GM21528 (cell line): ENCODE results near the gene TDG.

Experiments
- ATAC-seq: cut with Tn5 transposase; IDR thresholded peaks from one replicate; pipeline ENCODE4 v1.9.1; 2021; ENCODE audit warnings: mild to moderate bottlenecking, moderate library complexity; ENCODE audit not compliant: unreplicated experiment, low FRiP score

Gene TDG

DNA sequence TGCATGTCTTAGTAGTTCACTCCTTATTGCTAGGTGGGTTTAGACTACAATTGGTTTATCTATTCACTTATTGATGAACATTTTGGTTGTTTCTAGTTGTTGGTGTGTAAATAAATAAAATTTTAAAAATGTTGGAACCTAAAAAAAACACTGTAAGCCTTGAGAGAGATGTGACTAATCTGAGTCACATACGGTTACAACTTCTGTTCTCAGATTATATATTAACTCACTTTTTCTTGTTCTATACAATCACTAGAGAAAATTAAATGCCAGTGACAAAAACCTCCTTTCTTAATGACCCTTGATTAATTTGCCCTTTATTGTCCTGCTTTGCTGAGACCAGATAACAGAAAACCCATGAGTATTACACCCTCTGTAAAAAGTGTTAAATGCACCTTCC is 7.1 kb upstream of the TDG start:
- no peak for ATAC-seq

DNA sequence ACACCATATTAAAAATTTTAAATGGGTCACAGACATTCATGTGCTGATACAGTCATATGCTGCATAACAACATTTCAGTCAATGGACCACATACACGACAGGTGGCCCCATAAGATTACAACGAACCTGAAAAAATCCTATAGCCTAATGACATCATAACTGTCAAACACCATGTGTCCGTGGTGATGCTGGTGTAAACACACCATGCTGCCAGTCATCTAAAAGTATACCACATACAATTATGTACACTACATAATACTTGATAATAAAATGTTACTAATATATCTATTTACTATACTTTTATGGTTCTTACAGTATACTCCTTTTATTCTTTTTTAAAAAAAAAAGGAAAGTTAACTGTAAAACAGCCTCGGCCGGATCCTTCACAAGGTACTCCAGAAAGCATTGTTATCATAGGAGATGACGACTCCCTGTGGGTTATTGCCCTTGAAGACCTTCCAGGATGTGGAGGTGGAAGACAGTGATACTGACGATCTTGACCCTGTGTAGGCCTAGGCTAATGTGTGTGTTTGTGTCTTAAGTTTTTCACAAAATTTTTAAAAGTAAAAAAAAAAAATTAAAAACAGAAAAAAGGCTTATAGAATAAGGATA is 5.0 kb upstream of the TDG start:
- ATAC-seq = no peak

DNA sequence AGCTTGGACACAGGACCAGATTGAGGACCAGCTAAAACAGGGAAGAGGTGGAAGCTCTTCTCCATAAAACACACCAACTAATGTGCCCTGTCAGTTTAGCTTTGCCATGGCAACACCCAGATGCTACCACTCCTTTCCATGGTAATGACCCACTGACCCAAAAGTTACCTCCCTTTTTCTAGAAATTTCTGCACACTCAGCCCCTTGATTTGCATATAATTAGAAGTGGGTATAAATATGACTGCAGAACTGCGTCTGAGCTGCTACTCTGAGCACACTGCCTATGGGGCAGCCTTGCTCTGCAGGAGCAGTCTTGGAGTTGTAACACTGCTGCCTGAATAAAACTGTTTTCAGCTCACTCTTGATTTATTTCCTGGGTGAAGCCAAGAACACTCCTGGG is 3.2 kb upstream of the TDG start:
- ATAC-seq = no peak

DNA sequence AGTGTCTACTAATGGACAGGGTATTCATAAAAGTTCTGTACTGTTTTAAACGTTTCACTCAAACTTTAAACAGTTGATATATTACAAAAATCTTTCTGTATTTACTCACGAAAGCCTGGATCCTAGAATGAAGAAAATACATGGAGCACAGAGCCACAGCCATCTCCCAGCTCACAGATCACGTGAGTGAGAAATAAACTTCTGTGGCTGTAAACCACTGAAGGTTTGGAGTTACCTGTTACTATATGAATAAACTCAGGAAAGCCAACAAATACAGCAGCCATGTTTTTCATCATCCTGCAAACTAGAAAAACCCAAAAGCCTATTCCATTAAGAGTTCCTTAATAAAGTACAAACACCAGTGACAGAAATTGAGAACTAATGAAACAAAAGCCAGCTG is 867 bp upstream of the TDG start:
- no peak for ATAC-seq

DNA sequence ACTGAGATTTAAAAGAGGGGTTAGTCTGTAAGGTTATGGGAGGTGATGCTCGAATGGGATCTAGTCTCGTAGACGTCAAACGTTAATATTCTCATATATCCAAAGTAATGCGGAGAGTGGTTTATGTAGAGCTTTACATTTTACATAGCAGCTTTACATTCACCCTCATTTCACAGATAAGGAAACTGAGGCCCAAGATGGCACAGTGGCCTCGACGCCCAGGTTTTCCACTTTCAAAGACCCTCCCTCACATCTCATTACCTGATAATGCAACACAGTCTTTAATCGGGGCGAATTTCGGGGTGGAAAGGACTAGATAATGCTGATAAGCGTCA is 450 bp upstream of the TDG start:
- ATAC-seq = no peak

DNA sequence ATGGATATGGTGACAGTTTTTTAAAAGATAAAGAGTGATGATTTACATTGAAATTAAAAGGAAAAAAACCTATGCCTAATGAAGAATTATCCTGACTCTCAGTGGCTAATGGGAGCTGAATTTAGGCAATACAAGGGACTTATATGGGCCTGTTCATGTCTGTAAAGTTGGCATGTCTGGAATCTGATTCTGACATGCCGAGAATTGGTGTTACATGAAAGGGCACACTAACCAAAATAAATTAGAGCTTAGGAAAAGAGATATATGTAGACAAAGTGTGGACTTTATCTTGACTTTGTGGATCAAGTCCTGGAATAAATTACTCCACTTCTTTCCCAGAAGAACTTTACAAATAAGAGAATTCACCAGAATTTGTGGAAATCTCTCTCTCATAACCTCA is 1.1 kb downstream of the TDG start:
- no peak for ATAC-seq

DNA sequence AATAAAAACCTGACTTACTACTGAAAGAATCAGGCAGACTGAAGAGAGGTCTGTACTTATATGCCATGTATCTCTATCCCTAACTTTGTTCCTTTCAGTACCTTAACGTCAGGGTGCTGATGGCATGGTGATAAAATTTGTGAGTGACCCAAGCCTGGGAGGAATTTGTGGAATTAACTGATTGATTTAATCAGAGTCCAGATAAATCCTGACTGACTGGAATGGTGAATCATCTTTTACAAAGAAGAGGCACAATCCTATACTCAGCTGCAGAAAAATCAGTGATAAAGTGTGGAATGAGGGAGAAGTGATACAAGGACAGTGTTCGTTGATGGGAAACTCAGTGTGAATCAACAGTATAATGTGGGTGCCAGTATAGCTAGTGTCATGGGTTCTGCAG is 3.7 kb downstream of the TDG start:
- no peak for ATAC-seq

DNA sequence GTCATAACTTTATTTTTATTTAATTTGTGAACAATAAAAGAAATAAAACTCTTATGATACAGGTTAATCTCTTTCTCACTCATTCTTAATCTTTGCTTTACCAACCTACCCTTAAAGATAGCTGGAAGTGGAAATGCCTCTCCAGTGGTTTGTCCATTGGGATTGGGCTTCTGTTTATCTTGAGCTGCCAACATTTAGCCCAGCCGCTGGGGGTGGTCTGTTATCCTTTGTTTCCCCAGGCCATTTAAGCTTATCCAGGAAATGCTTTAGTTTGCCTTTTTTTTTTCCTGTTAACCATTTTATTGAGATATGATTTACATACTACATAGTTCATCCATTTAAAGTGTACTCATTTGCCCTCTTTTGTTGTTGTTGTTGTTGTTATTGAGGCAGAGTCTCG is 8.2 kb downstream of the TDG start:
- ATAC-seq = no peak

DNA sequence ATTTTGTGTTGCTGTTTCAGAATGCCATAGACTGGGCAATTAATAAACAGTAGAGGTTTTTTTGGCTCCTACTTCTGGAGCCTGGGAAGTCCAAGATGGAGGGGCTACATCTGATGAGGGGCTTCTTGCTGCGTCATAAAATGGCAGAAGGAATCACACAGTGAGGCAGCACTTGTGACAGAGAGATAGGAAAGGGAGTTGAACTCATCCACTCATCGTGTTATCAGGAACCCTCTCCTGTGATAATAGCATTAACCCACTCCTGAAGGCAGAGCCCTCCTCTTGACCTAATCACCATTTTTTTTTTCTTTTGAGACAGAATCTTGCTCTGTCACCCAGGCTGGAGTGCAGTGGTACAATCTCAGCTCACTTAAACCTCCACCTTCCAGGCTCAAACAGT is 9.7 kb downstream of the TDG start:
- ATAC-seq = no peak

DNA sequence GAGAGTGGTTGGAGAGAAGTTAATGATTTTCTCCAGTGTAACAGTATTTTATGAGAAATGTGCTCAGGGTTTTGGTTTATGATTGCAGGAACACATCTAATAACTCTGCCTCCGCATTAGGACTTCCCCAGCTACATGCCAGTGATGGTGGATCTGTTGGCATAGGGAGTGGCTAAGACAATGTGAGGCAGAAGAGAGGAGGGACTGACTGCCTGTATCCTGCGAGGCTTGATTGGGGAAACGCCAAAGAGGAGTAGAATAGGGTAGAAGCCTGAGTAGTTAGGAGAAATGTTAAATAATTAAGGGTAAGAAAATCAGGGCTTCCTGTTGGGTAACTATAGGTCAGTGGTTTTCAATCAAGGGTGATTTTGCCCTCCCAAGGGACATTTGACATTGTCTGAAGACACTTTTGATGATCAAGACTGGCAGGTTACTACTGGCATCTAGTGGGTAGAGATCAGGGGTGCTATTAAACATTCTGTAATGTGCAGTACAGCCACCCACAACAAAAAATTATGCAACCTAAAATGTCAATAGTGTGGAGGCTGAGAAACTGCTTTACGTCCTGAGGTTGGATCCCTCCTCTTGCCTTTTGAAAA is 12.8 kb downstream of the TDG start:
- ATAC-seq = no peak

DNA sequence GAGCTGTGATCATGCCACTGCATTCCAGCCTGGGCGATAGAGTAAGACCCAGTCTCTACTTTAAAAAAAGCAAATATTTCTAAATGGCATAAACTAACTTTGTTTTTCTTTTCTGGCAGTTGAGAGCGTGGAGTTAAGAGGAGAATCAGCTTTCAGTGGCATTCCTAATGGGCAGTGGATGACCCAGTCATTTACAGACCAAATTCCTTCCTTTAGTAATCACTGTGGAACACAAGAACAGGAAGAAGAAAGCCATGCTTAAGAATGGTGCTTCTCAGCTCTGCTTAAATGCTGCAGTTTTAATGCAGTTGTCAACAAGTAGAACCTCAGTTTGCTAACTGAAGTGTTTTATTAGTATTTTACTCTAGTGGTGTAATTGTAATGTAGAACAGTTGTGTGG is 21.2 kb downstream of the TDG start:
- no peak for ATAC-seq

DNA sequence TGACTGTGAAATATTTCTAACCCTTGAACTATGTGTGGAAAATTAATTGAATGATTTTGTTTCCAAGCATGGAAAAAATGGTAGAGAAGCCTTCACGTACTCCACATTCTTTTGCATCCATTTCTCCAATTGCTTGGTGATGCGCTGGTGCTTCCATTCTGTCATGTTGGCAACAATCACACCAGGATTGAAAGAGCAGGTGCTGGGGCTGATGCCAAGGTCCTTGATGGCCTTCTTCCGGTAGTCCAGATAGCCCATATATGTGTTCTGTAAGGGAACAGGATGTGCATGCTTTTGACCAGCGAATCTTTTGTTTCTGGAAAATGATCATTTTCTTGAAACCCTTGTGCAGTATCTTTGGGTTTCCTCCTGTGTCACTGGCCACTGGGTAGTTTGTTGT is 28.6 kb downstream of the TDG start:
- ATAC-seq = no peak

DNA sequence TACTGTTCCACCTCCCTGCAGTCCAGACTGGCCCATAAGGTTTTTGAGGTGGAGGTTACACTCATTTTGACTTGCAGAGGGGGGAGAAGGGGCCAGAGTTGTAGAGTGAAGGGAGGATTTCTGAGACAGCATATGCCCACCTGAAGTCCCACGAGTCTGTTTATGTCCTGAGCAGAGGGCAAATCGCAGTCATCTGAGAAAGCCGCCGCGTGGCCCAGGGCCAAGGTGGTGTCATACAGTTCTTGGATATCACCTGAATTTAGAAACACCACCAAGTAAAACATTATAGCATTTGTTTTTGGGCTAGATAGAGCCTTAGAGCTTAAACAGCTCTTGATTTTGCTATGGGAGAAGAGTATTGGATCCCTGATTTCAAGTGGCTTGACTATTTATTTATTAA is 30.9 kb downstream of the TDG start:
- no peak for ATAC-seq

DNA sequence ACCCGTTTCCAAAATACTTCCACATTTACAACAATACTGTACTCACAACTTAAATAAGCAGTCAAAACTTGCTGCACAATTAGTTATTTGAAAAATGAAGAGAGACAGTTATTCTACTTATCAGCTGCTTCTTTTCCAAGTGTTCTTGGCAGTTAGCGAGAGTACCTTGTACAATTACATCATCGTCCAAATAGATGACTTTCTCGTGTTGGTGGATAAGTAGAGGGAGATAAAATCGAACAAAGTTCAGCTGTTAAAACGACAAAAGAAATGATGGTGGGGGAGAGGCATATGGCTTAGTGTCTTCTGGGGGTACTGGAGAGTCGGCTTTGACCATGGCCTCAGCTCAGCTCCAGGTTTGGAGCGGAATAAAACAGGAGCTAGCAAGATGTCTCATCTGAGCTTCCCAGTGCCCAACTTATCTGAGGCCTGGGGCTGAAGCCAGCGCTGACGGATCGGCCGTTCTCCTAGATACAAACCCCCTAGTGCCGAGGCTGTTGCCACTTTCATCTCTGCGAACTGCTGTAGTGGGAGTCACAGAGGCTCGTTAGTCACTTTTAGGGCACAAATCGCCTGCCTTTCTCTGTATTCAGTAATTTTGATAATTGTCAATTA is 31.7 kb downstream of the TDG start:
- ATAC-seq = no peak

DNA sequence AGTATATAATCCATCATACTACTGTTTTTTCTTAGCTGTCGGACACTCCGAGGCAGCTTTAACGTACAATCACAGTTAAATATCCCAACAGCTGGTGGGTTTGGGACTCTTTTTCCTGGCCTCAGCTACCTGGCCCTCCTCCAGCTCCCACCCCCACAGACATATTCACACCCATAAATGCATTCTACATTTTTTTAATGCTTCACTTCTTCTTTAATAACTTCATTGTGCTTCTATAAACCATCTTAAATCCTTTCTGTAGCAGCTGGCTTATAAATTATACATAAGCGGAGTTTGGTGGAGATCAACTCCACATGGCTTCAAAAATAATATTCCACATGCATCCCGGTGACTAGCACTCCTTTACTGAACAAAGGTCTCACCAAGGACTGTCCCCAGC is 33.3 kb downstream of the TDG start:
- ATAC-seq = no peak

DNA sequence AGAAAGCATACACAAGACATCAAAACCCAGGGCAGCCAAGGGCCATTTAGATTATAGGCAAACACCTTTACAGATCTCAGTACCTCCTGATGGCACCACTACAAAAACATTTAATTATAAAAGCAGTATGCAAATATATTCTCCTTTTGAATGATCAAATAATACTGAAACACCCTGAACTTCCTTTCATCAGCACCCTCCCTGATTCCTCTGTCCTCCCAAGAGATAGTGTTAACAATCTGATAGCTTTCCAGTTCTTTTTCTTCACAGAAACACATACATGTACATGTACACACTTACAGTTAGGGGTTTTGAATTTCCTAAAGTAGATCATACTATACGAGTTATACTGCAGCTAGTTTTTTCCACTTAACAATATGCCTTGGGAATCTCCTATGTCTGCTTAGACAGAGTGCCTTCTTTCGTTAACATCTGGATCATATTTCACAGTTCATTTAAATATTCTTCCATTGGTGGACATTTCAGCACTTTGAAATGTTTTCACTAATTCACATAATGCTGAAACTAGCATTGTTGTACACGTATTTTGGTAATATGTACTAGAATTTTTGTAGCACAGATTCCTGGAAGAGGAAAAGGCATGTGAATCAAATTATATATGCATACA is 35.2 kb downstream of the TDG start:
- ATAC-seq = no peak

DNA sequence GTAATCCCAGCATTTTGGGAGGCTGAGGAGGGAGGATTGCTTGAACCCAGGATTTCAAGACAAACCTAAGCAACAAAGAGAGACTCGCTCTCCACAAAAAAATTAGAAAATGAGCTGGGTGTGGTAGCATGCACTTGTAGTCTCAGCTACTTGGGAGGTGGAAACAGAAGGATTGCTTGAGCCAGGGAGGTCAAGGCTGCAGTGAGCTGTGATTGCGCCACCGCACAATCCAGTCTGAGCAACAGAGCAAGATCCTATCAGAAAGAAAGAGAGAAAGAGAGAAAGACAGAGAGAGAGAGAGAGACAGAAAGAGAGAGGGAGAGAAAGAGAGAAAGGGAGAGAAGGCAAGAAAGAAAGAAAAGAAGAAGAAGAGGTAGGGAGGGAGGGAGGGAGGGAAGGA is 37.0 kb downstream of the TDG start:
- ATAC-seq = no peak

DNA sequence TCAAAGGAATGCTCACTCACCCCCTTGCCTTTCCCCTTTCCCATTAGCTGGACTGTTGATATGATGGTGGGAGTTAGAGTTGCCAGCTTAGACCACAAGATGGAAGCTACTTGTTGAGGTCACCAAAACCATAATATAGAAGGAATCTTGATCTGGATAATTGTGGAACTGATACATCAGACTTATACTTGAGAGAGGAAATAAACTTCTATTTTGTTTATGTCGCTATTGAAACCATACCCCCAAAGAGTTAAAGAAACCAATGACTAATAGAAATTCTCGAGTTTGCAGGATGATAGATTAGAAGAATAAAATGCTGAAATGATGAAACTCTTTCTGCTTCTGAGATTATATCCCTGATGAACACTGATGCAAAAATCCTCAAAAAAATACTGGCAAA is 37.9 kb downstream of the TDG start:
- no peak for ATAC-seq

DNA sequence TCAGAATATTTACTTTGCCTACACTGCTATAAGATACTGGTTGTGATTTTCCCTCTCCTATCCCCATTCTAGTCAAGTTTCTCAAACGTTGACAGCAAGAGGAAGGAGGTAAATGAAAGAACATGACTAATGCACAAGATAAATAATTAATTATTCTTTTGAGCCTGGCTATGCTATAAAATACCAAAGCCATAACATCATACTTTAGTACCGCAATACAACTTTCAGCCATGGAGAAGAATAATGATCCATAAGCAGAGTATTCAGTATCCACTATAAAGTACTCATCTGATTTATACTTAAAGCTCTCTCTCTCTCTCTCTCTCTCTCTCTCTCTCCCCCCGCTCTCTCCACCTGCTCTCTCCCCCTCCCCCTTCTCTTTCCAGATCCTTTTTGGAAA is 41.3 kb downstream of the TDG start:
- no peak for ATAC-seq

DNA sequence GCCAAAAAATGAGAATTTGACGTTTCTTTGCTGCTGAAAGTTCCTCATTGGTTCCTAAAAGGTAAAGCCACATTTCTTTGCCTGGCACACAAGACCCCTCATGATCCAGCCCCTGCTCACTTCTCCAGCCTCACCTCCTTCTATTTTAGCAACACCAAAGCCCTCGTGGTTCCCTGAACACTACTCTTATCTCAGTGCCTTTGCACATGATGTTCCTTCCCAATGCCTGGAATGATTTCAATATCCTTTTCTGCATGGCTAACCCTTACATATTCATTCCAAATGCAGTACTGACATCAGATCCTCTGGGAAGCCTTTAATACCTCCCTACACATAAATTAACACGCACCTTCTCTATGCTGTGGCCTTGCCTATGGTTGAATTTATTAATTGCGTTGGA is 44.4 kb downstream of the TDG start:
- ATAC-seq = no peak

DNA sequence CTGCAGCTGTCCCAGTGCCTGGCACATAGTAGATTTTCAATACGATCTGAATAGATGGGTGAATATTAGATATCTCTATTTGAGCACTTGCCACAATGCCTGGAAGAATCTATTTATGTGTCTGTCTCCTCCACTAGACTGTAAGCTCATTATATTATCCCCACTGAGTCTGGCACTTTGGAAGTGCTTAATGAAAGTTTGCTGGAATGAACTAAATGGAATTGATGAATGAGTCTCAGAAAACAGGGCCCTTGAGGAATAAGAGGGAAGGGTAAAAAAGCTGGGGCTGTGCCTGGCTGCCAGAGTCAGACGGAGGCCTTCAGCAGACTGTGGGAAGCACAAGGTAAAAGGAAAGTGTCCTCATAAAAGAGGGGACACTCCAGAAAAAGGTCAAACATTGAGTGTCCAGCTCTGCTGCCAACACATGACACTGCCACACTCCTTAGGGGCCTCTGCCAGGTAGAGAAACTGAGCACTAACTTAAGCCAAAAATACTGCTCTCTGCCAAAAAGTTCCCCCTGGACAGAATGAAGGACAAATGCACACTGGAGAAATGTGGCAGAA is 45.0 kb downstream of the TDG start:
- ATAC-seq = no peak

DNA sequence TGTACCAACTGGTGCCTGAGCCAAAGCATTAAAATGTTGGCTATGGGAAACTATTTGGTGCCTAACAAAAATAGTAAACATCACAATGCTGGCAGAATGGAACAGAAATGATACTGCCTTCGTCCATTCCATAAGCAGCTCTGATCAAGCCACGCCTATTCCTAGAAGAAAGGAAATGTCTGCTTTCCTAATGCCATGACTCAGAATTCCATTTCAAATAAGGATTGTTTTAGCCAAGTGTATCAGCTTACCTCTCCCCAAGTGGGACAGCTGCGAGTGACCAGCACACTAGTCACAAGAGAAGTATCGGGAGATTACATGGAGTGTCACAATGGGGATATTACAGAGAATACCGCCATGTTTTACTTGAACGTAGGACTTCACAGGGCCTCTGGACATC is 45.6 kb downstream of the TDG start:
- no peak for ATAC-seq
